GM12891 (cell line): ENCODE results near the gene SLC7A1.

Experiments
- POLR2A ChIP-seq: IDR thresholded peaks from 2 replicates; pipeline ENCODE4 v1.6.1; 2011; ENCODE audit warnings: low read depth, low read length, control low read depth
- POLR2AphosphoS5 ChIP-seq: IDR thresholded peaks from 2 replicates; pipeline ENCODE4 v1.6.1; 2011; ENCODE audit warnings: low read depth, low read length, control low read depth
- POU2F2 ChIP-seq: IDR thresholded peaks from 2 replicates; pipeline ENCODE4 v1.6.1; 2011; ENCODE audit warnings: low read depth, mild to moderate bottlenecking, control low read depth, low read length, moderate library complexity

DNA sequence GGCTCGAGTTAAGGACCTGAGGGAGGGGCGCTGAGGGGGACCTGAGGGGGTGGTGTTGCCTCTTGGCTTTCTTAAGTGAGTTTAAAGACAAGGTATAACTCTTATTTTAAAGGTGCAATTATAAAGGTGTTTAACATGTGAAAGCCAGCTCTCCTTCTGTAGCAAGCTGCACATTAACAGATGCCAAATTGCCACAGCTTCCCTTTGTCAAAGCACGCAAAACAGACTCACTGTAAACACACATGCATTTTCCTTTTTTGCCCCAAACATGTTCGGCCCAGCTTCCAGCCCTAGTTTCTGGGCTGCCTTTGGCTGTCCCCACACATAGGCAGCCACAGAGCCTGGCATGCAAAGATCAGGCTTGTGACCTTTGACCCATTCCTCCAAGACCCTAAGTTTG, 111.9 kb downstream of the SLC7A1 start:
- TF ChIP-seq POLR2A (no peak), POU2F2 (no peak), POLR2AphosphoS5 (no peak)
